Measurements from ENCODE around the gene CHCHD6.
A peak's percentile ranks its signal among the peaks of the same experiment; 100 is the strongest.

CHCHD6 gene

DNA sequence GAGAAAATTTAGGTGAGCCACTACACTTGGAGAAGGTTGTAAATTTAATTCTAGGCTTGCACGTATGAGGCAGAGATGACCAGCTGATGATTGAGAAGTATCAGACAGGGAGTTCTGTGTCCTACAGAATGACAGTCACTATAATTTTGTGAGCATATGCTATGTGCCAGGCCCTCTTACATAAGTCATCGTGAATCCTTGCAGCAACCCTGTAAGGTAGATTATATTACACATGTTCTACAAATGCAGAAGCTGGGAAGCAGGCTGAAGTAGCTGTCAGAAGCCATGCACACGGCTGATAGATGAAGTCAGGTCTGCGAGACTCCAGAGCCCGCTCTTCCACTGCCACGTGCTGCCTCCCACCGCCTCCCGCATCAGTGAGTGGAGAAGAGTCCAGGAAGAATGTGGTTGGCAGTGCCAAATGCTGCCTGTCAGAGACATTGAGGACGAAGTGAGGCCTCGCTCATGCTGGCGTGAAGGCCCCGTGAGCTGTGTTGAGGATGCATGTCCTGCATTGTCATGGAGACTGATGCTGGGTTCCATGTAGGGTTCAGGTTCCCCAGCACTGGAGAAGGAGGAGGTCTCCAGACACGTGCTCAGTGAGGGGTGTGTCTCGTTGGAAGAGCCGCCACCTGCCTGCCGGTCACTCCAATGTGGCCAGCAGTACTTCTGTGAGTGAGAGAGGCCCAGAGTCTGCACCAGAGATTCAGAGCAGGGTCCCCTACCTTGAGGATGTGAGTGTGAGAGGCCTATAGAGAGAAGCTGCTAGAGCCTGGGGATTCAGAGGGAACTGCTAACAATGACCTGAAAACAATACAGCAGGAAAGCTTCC, 155.6 kb downstream of the CHCHD6 start:
- no peak for DNase-seq (ENCODE audit: low spot score)

DNA sequence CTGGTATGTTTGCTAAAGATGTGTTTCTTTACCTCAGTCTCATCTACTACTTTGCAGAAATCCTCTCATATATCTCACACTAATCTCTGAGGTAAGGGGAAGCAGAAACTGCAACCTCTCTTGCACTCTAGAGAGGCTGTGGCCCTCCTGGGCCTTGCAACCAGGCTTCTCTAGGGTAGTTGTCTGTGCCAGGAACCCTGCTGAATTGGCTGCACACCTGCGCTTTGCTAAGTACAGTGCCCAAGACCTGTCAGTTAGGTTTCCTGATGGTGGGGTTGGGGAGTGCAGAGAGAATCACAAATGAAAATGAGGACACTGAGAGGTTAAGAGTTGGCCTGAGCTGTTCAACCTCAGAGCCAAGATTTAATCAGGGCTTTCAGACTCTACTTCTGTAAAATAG, 161.7 kb downstream of the CHCHD6 start:
- DNase-seq (ENCODE audit: low spot score): no peak

DNA sequence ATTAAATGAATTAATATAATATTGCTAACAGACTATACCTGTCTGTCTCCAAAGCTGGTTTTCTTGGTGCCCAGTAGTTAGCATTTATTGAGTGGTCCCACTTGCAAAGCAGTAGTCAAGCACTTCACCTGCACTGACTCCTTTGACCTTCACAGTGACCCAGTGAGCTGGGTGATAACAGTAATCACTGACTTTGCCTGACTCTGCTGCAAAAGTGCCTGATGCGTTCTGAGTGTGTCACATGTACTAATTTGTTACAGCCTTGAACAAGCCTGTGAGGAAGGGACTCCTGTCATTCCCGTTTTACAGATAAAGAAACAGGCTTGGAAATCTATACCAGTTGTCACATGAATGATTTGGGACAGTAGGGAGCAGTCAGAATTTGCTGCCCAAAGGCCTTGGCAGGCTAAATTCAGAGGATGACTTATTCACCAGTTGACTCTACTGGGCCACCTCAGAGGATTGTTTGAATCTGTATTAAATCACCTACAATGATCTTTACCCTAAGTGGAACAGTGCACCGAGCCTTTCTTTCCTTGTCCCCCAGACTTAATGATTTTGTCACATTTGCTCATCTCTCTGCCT, 162.2 kb downstream of the CHCHD6 start:
- no peak for DNase-seq (ENCODE audit: low spot score)

DNA sequence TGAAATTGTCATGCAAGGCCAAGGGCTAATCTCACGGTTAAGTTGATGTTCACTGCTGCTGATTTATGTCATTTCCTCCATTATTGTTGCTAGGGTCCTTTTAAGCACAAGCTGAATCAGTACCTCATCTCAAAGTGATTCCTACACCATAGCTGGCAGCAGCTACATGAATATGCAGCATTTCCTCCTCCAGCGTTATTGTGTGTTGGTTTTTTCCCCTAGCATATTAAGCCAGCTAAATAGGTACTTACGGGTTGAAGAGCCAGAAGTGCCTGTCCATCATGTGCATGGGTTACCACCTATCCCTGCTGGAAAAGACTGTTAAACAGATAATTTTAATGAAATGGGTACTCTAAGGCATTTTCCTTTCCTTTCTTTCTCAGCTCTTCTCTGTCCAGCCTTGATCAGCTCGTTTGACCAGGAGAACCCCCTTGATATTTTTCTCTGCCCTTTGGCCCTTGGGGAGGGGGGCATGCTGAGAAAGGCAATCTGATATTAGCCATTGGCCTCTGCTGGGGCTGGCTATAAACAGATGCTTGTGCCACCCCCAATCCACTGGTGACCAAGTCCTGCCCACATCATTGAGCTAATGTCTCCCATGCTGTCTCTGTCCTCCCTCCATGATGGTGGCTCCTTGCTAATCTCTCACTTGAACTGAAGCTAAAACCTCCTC, 163.3 kb downstream of the CHCHD6 start:
- DNase-seq (ENCODE audit: low spot score): no peak

DNA sequence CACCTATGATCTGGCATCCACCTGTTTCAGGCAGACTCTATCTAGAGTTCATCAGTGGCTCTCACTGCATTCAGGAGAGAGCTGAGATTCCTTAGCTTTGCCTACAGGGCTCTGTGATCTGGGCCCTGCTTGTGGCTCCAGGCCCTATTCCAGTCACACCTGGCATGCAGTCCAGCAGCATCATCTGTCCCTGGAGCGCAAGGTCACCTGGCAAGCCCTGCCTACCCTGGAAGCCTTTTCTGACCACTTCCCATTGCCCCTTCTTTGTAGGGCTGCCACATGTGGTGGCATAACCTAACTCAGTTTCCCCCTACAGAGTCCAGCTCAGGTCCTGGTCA, 163.8 kb downstream of the CHCHD6 start:
- DNase-seq (ENCODE audit: low spot score): no peak

DNA sequence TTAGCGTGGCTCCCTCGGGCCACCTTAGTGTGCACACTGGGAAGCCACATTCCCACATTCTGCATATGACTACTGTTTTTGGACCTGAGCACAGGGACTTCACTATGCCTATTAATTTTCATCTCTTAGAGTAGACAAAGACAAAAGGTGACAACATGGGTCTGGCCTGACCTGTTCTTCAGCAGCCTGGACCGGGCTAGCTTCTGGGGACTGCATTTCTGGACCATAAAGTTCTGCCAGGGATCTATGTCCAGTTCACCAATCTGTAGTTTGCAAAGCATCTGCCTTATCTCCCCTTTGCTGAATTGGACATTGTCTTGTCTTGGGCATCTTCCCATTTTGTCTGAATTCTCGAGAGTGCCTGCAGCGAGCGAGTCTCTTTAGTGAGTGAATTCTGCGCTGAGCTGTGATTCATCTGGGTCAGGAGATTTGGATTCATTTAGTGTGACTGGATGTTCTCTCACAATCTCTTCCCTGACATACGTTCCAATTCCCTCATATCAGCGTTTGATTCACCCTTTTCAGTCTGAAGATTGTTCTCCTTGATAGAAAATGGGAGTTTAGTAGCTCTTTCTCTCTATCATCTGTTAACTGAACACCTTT, 166.7 kb downstream of the CHCHD6 start:
- no peak for DNase-seq (ENCODE audit: low spot score)

DNA sequence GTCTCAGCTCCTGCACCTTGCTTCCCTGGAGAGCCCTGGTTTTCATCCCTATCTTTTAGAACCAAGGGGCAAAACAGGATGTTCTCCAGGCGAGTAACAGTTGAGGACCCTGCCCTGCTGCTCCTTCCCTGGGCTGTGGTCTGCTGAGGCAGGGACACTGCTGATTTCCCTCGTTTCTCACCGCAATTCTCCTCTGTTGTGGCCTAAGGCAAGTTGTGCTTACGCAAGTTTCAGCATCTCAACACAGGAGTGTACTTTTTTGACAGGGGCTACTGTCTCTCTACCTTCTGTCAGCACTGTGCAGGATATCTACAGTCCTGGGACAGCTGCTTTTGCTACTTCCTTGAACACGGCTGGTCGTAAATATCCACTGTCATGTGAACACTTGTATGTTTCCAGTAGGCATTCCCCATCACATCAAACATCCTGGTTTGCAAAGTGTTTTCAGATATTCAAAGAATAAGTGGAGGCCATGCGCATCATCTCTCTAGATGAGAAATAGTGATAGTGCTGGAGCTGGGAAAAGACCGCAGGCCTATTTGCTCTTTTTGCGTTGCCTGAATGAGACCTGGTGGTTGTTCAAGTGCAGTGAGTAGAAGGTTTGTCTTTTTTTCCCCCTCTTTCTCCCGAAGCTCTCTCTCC, 168.8 kb downstream of the CHCHD6 start:
- no peak for DNase-seq (ENCODE audit: low spot score)

DNA sequence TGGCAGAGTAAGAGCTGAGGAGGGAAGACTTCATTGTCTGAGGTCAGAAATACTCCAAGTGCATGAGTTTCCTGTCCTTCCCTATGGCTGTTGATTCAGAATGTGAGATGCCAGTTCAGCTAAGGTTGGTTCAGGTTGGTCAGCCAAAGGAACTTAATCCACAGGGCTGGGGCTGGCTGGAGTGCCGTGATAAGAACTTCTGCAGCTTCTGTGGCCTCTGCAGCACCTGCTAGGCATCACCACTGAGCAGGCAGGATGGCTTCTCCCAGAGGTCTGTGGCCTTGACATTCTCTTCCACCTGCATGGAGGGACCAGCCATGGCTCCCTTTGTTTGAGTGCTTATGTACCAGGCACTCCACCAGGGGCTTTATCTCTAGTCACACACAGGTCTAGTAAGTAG, 169.4 kb downstream of the CHCHD6 start:
- no peak for DNase-seq (ENCODE audit: low spot score)

DNA sequence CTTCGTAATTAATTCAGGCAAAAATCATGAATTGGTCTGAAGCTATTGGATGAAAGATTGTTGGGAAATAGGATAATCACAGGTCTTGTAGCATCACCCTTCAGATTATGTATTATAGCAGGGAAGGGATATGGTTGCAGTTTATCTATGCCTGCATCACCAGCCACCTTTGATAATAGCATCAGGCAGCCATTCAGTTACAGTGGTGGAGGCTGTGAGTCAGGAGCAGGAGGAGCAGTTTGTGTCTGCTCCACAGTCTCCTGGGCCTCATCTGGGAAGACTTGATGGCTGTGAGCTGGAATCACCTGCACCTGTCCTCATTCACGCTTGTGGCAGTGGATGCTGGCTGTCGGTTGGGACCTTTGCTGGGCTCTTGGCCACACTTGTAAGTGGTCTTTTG, 174.6 kb downstream of the CHCHD6 start:
- DNase-seq (ENCODE audit: low spot score): no peak

DNA sequence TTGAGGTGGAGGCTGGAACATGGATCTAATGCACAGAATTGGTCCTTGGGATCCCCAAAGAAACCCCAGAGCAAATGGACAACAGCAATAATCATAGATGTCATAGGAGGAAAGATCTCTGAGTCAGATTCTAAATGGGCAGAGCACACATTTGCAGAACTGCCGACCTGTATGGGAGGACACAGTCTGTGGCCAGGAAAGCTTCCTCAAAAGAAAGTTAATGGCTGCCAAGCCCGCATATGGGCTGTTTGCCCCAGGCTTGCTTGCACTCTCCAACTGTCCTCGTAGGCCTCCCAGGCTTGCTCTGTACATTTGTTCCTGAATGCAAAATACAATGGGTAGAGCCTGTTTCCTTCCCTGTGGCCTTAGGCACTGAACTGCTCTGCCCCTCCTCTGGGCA, 176.9 kb downstream of the CHCHD6 start:
- no peak for DNase-seq (ENCODE audit: low spot score)

DNA sequence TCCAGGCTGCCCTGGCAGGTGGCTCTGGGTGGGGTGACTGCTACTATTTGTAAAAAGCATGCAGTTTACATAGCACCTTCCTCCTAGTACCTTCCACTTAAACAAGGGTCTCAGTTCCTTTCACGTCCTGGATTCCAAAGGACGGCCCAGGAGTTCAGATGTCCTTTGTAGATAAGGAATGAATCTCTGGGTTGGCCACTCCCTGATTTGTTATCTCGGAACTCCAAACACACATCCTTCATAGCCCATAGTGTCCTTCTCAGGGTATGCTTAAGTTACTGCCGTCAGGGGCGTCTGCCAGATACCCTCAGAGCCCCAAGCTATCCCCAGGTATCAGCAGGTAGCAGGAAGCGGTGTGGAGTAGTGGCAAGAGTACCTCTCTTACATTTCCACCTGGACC, 177.8 kb downstream of the CHCHD6 start:
- DNase-seq (ENCODE audit: low spot score): no peak

DNA sequence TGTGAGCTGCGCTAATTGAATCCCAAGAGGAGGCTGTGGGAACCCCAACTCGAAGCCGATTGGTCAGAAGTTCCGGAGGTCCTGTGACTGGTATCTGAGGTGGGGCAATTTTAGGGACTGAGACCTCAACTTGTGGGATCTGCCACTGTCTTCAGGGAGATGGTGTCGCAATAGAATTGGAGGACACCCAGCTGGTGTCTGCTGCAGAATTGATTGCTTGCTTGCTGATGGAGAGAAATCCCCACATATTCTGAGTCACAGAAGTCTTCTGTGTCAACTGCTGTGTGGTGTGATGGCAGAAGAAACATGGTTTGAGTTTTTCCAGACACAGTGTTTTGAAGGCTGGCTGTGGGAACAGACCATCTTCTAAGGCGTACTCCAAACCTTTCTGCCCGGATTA, 179.2 kb downstream of the CHCHD6 start:
- DNase-seq (ENCODE audit: low spot score): peak; percentile 40

DNA sequence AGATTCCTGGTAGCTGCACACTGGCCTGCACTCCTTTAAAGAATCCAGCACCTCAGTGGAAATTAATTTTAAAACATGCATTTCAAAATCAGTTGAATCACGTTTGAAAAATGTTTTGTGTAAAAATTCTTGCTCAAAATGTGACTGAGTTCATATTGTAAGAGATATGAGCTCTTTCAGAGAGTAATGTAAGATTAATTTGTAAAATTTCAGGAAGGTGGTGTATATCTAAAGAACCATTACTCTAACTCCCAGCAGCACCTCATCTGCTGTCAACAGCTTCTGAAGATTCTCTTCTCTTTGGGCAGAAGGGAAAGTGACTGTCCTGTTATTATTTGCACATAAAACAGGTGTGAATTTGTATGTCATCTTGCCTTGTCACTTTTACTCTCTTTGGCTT, 181.4 kb downstream of the CHCHD6 start:
- no peak for DNase-seq (ENCODE audit: low spot score)

DNA sequence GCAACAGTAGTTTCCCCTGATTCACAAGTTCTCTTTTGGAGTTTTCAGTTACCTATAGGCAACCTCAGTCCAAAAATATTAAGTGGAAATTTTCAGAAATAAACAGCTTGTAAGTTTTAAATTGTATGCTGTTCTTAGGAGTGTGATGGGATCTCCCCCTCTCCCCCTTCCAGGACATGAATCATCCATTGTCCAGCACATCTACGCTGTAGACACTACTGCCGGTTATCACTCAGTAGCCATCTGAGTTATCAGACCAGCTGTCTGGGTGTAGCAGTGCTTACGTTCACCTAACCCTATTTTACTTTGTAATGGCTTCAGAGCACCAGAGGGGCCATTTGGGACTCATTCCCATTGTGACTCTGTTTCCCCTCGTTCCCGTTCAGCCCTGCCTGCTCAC, 182.2 kb downstream of the CHCHD6 start:
- no peak for DNase-seq (ENCODE audit: low spot score)

DNA sequence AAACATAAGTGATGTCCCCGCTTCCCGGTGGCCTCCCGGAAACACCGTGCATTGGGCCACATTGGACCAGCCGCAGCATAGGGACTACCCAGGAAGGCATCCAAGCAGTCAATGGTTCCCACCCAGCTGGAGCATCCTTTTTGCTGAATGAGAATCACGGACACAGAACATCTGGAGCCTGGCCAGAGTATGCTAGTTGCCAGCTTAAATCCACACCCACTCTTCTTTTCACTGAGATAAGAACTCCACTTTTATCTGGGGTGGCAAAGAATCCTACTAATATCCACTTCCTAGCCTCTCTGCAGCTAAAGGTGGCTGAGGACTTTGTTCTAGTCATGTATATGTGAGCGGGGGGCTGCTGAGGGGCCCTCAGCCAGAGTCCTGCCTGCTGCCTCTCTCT, 183.6 kb downstream of the CHCHD6 start:
- DNase-seq (ENCODE audit: low spot score): no peak

DNA sequence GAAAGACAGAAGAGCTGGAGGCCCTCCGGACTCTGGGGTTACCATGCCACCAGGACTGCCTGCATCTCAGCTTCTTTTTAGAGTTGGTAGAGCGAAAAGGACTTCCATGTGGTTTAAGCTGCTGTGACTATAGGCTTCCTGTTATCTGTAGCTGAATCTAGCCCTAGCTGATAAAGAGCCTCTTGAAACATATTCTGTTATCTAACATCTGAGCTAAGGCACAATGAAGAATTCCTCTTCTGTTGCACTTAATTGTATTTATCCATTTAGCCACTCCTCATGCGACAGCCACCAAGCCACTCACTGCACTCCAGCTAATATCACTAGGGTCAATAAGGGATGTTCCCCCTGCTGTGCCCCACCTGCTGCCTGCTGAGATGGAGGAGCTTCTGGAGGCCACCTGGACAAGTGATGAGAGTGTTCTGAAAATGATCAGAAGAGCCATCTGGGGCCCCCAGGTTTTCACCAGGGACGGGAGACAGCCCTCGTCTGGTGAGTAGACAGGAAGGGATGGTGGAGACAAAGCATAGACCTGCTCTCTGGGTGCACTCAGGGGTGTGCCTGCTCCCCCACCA, 184.2 kb downstream of the CHCHD6 start:
- DNase-seq (ENCODE audit: low spot score): no peak

DNA sequence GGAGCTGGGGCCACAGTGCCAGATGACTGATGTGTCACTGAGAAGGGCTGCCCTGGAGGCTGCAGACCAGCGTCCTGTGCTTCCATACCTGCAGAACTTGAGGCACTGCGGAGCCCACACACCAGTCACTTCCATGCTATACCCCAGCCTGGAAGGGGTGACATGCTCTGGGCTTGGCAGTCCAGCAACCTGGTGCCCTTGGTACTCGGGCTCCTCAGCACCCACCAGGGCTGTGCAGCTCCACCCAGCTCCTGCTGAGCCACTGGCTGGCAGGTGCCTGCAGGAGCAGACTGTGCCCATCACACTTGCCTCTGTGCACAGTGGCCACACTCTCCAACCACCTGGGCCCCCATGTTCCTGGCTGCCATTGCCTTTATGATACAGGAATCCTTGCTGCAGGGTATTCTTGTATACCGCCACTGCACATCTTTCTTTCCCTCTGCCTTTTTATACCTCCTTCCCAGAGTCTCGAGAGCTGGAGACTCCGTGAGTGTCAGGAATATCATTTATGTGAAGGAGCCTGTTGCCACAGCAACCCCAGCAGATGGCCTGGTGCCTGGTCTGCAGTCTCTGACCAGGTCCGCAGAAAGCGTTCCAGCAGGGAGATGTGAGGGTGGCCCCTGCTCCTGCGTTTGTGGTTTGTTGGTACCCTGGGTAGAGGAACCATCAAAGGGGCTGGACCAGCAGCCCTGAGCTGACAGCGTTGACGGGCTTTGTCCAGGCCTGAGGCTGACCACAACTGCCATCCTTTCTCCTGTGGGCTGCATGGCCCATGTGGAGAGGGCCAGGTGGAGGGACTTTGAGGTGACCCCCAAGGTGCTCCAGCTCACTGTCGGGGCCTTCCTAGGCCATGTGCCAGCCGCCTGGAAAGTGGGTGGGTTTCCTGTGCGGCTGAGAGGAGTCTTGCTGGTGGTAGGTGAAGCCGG, 185.5 kb downstream of the CHCHD6 start:
- DNase-seq (ENCODE audit: low spot score): no peak

DNA sequence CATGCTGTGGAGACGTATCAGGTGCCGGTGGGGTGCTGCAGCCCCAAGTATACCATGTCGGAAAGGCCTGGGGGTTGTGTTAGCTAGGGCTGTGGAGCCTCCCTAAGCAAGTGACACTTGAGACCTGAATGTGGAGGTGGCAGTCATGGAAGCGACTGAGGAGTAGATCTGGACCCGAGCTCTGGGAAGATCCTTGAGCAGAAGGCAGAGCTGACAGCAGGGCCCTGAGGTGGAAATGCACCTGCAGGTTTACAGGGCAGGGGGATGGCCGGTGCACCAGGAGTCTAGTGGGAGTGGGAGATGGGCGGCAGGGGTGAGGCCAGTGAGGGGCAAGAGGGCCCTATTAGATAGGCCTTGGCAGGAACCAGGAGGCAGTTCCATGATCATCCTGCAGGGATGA, 187.1 kb downstream of the CHCHD6 start:
- DNase-seq (ENCODE audit: low spot score): no peak

DNA sequence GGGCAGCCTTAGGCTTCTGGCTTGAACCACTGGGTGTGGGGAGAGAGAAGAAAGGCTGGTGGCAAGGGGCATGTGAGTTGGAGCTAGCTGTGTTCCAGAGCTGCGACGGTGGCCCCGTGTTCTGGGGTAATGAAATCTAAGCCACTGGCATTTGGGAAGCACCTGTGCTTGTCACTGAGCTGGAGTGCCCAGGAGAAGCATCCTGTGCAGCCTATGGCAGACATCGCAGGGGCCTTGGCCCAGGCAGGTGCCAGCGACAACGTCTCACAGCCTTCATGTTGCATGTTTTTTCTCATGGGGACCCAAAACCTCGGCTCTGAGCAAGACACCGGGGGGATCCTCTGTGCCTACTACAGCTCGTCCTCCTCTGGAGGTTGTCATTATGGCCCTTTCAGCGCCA, 187.8 kb downstream of the CHCHD6 start:
- DNase-seq (ENCODE audit: low spot score): no peak

DNA sequence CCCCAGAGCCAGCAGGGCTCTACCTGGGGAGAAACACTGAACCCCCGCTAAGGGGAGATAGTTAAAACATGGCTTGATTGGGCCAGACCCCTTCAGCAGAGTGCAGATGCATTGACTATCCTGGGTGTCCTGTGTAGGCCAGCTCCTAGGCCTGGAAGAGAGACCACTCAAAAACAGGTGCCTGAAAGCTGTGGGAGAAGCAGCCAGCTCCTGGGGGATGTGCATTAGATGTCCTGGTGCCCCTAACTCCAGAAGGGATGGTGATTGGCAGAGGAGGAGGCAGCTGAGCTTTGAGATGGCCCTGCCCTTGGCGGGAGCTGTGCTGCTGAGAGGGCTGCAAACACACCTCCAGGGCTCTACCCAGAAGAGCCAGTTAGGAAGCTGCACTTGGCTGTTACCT, 189.6 kb downstream of the CHCHD6 start:
- DNase-seq (ENCODE audit: low spot score): no peak

DNA sequence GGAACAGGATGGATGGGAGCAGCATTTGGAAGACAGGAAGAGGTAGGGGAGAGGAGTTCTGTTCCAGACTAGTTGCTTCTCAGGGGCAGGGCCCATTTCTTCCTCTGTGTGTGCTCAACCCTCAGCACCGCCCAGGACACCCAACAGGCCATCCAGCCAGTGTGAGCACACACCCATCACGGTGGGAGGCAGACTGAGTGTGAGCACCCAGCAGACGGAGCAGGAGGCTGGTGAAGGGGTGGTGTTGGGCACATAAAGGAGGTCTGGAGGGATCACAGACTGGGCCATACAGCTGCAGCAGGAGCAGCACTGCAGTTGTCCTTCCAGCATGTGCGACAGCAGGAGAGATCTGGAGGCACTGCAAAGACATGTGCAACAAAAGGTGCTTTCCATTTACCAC, 190.4 kb downstream of the CHCHD6 start:
- DNase-seq (ENCODE audit: low spot score): no peak

All from hepatic stellate cell (primary cell).